Measurements from ENCODE around the gene NDRG4. TPM values are rescaled to one million over a fixed set of nuclear protein-coding genes. Genes with fewer than 3 reads are reported as not detected.

The NDRG4 gene
- total RNA-seq, 1 experiment from 2014 or later: 11.9 TPM

DNA sequence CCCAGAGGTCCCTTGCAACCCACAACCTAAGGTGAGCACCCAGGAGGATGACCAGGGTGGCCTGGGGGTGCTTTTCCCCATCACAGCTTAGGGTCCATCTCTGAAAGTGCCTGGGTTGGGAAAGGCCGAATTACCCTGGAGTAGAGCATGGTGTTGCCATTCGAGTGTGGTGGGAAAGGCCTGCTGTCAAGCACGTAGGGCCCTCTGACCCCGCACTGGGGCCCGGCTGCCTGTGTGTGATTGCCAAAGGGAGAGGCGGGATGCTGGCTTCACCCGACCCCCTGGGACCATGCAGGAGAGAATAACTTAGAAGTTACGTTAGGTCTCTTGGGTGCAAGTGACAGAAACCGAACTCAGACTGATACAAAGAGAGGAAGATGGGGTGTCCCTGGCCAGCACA, 27.7 kb upstream of the NDRG4 start:
- no peaks in the 10 kb centered on the region for H3K9me2 ChIP-seq (replicated peaks; ENCODE audit: insufficient read depth, low read length)
- no peak overlapping the region for H2AFZ ChIP-seq (ENCODE audit: low read length)
- H3K27me3 ChIP-seq (ENCODE audit: low read length): no peaks in the 10 kb centered on the region
- DNase-seq: no peak
- H3K4me1 ChIP-seq (ENCODE audit: low read length): no peaks in the 10 kb centered on the region
- H4K20me1 ChIP-seq (ENCODE audit: insufficient read depth, low read depth, low read length): no peaks in the 10 kb centered on the region
- H3K4me3 ChIP-seq (ENCODE audit: low read length): no peak overlapping the region
- no peaks in the 10 kb centered on the region for H3K79me2 ChIP-seq (ENCODE audit: low read length)
- no peak overlapping the region for H3K27ac ChIP-seq (ENCODE audit: low read length)
- no peaks in the 10 kb centered on the region for H3K36me3 ChIP-seq (ENCODE audit: insufficient read depth, low read length)
- H3K9me3 ChIP-seq (ENCODE audit: low read length): no peaks in the 10 kb centered on the region
- no peak overlapping the region for H3K4me2 ChIP-seq (ENCODE audit: low read depth, low read length, poor library complexity, severe bottlenecking)
- no peak overlapping the region for H3K9ac ChIP-seq (ENCODE audit: low read length)

DNA sequence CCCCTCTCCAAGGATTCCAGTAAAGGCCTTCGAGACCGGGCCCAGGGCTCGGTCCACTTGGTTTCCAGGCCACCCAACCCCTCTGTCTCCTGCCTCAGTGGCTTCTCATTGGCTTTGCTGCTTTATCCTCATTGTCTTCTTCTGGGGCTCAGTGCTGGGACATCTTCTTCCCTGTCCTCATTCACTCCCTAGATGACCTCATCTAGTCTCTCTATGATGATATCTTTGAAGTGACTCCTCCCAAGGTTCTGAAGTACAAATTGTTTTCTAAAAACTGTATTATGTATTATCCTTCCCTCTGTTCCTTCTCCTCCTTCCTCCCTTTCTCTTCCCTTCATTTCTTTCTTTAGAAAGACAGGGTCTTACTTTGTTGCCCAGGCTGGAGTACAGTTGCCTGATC, 27.1 kb upstream of the NDRG4 start:
- Histone ChIP-seq H3K27me3 (ENCODE audit: low read length) (no peaks in the 10 kb centered on the region), H3K4me3 (ENCODE audit: low read length) (no peak overlapping the region), H3K79me2 (ENCODE audit: low read length) (no peaks in the 10 kb centered on the region), H2AFZ (ENCODE audit: low read length) (no peak overlapping the region), H3K9me3 (ENCODE audit: low read length) (no peaks in the 10 kb centered on the region), H4K20me1 (ENCODE audit: insufficient read depth, low read depth, low read length) (no peaks in the 10 kb centered on the region), H3K9ac (ENCODE audit: low read length) (no peak overlapping the region), H3K9me2 (replicated peaks; ENCODE audit: insufficient read depth, low read length) (no peaks in the 10 kb centered on the region), H3K27ac (ENCODE audit: low read length) (no peak overlapping the region), H3K4me1 (ENCODE audit: low read length) (no peaks in the 10 kb centered on the region), H3K4me2 (ENCODE audit: low read depth, low read length, poor library complexity, severe bottlenecking) (no peak overlapping the region), H3K36me3 (ENCODE audit: insufficient read depth, low read length) (no peaks in the 10 kb centered on the region)
- no peak for DNase-seq

DNA sequence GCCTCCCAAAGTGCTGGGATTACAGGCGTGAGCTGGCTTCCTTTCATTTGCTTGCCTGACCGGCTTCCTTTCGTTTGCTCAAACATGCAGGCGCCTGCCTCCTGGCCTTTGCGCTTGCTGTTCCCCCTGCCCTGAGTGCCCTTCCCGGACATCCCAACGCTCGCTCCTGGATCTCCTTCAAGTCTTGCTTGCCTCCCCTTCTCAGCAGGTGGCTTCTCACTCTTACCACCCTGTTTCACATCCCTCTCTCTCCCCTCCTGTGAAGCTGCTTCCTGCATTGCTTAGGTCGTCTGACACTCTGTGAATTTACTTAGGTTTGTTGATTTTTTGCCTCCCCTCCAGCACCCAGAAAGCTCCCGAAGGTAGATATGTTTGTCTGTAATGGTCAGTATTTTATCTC, 25.6 kb upstream of the NDRG4 start:
- Histone ChIP-seq H3K4me2 (ENCODE audit: low read depth, low read length, poor library complexity, severe bottlenecking) (no peak overlapping the region), H3K4me1 (ENCODE audit: low read length) (no peaks in the 10 kb centered on the region), H3K27ac (ENCODE audit: low read length) (no peak overlapping the region), H4K20me1 (ENCODE audit: insufficient read depth, low read depth, low read length) (no peaks in the 10 kb centered on the region), H3K9me2 (replicated peaks; ENCODE audit: insufficient read depth, low read length) (no peaks in the 10 kb centered on the region), H3K9me3 (ENCODE audit: low read length) (no peaks in the 10 kb centered on the region), H3K36me3 (ENCODE audit: insufficient read depth, low read length) (no peaks in the 10 kb centered on the region), H2AFZ (ENCODE audit: low read length) (no peak overlapping the region), H3K79me2 (ENCODE audit: low read length) (no peaks in the 10 kb centered on the region), H3K27me3 (ENCODE audit: low read length) (no peaks in the 10 kb centered on the region), H3K9ac (ENCODE audit: low read length) (no peak overlapping the region), H3K4me3 (ENCODE audit: low read length) (no peak overlapping the region)
- DNase-seq: no peak

DNA sequence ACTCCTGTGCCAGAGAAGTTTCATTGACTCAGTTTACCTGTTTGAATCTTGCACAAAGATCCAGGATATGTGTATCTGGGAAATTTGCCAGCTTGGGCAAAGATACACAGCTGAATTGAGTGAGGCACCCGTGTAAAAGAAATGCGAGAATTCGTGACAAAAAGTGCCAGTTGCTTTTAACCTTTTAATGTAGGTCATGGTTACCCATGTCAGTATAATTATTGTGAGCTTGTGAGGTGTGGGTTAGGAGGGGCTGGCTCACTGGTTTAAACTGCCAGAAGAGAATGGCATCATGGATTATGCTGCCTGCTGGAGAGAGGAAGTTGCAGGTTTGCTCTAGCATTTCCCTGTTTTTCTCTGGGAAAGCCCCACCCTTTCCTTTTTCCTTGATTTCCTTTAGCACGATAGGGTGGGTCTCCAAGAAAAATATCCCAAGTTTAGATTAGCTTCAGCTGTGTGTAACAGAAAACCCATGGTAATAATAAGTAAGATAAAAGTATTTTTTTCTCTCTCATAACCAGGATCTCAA, 24.8 kb upstream of the NDRG4 start:
- H4K20me1 ChIP-seq (ENCODE audit: insufficient read depth, low read depth, low read length): no peaks in the 10 kb centered on the region
- H3K79me2 ChIP-seq (ENCODE audit: low read length): no peaks in the 10 kb centered on the region
- H3K4me1 ChIP-seq (ENCODE audit: low read length): no peaks in the 10 kb centered on the region
- no peaks in the 10 kb centered on the region for H3K9me2 ChIP-seq (replicated peaks; ENCODE audit: insufficient read depth, low read length)
- DNase-seq: no peak
- H3K36me3 ChIP-seq (ENCODE audit: insufficient read depth, low read length): no peaks in the 10 kb centered on the region
- H3K4me3 ChIP-seq (ENCODE audit: low read length): no peak overlapping the region
- no peak overlapping the region for H3K4me2 ChIP-seq (ENCODE audit: low read depth, low read length, poor library complexity, severe bottlenecking)
- no peaks in the 10 kb centered on the region for H3K9me3 ChIP-seq (ENCODE audit: low read length)
- H3K9ac ChIP-seq (ENCODE audit: low read length): no peak overlapping the region
- H3K27me3 ChIP-seq (ENCODE audit: low read length): no peaks in the 10 kb centered on the region
- no peak overlapping the region for H2AFZ ChIP-seq (ENCODE audit: low read length)
- H3K27ac ChIP-seq (ENCODE audit: low read length): no peak overlapping the region

DNA sequence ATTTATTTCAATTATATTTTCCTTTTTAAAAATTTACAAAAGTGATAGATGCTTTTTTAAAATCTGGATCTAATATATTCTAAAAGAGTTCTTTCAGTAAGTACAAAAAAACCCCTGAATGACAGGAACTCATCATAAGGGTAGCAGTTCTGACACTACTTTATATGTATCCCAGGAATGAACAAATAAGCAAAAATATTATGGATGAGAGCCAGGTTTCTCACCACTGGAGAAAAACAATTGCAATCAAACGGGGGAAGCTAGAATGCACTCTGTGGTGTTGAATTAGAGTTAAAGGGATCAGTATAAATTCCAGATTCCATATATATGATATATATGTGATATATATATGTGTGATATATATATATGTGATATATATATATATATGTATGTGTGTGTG, 23.2 kb upstream of the NDRG4 start:
- H3K27me3 ChIP-seq (ENCODE audit: low read length): no peaks in the 10 kb centered on the region
- no peaks in the 10 kb centered on the region for H4K20me1 ChIP-seq (ENCODE audit: insufficient read depth, low read depth, low read length)
- no peaks in the 10 kb centered on the region for H3K9me2 ChIP-seq (replicated peaks; ENCODE audit: insufficient read depth, low read length)
- H3K4me2 ChIP-seq (ENCODE audit: low read depth, low read length, poor library complexity, severe bottlenecking): no peak overlapping the region
- no peaks in the 10 kb centered on the region for H3K36me3 ChIP-seq (ENCODE audit: insufficient read depth, low read length)
- no peak overlapping the region for H3K9ac ChIP-seq (ENCODE audit: low read length)
- no peaks in the 10 kb centered on the region for H3K79me2 ChIP-seq (ENCODE audit: low read length)
- no peaks in the 10 kb centered on the region for H3K9me3 ChIP-seq (ENCODE audit: low read length)
- no peak overlapping the region for H3K27ac ChIP-seq (ENCODE audit: low read length)
- H3K4me3 ChIP-seq (ENCODE audit: low read length): no peak overlapping the region
- peaks cover 12% of the 10 kb centered on the region for H3K4me1 ChIP-seq (ENCODE audit: low read length)
- H2AFZ ChIP-seq (ENCODE audit: low read length): no peak overlapping the region
- DNase-seq: no peak

DNA sequence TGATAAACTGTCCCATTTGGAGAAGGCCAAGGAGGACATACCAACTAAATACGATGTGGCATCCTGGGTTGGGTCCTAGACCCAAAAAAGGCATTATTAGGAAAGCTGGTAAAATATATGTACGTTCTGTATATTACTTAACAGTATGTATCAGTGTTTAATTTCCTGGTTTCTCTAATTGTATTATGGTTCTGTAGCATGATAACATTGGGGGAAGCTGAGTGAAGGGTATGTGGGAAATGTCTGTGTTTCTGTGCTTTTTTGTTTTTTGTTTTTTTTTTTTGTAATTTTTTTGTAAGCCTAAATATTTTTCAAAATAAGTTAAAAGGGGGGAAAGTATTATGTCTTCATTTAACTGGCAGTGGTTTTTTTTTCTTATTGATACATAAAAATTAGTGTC, 21.5 kb upstream of the NDRG4 start:
- H3K79me2 ChIP-seq (ENCODE audit: low read length): no peaks in the 10 kb centered on the region
- no peak overlapping the region for H3K9ac ChIP-seq (ENCODE audit: low read length)
- H4K20me1 ChIP-seq (ENCODE audit: insufficient read depth, low read depth, low read length): no peaks in the 10 kb centered on the region
- H2AFZ ChIP-seq (ENCODE audit: low read length): no peak overlapping the region
- H3K36me3 ChIP-seq (ENCODE audit: insufficient read depth, low read length): no peaks in the 10 kb centered on the region
- peaks cover 12% of the 10 kb centered on the region for H3K4me1 ChIP-seq (ENCODE audit: low read length)
- no peak overlapping the region for H3K4me3 ChIP-seq (ENCODE audit: low read length)
- no peaks in the 10 kb centered on the region for H3K27me3 ChIP-seq (ENCODE audit: low read length)
- H3K9me3 ChIP-seq (ENCODE audit: low read length): no peaks in the 10 kb centered on the region
- no peak for DNase-seq
- no peak overlapping the region for H3K27ac ChIP-seq (ENCODE audit: low read length)
- H3K4me2 ChIP-seq (ENCODE audit: low read depth, low read length, poor library complexity, severe bottlenecking): no peak overlapping the region
- no peaks in the 10 kb centered on the region for H3K9me2 ChIP-seq (replicated peaks; ENCODE audit: insufficient read depth, low read length)

DNA sequence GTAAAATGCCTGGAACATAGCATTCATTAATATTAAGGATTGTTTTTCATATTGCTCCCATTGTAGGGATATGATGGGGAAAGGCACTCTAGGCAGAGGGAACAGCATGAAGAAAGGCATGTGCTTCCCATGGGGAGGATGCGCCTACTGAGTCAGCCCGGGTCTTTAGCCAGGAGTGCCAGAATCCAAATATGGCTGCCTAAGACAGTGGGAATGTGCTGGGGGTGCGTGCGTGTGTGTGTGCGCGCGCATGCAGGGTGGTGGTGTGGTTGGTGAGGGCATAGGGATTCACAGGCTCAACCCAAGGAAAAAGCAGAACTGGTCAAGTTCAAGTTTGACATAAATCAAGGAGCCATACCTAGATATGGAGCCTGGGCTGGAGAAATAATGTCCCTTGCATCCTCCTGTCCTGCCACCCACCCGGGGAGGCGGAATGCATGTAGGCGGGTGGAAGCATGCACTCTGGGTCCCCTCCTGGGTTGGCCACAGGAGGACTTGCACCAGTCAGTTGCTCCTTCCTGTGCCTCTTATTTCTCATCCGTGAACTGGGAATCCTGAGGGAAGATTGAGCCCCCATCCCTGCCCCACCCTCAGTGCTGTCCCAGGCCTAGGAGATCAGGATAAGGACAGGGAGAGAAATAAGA, 18.6 kb upstream of the NDRG4 start:
- no peak overlapping the region for H3K9ac ChIP-seq (ENCODE audit: low read length)
- H3K4me1 ChIP-seq (ENCODE audit: low read length): peaks cover 12% of the 10 kb centered on the region
- H2AFZ ChIP-seq (ENCODE audit: low read length): no peak overlapping the region
- no peak overlapping the region for H3K27ac ChIP-seq (ENCODE audit: low read length)
- no peaks in the 10 kb centered on the region for H3K27me3 ChIP-seq (ENCODE audit: low read length)
- no peaks in the 10 kb centered on the region for H3K36me3 ChIP-seq (ENCODE audit: insufficient read depth, low read length)
- no peak for DNase-seq
- no peaks in the 10 kb centered on the region for H4K20me1 ChIP-seq (ENCODE audit: insufficient read depth, low read depth, low read length)
- H3K9me2 ChIP-seq (replicated peaks; ENCODE audit: insufficient read depth, low read length): no peaks in the 10 kb centered on the region
- H3K4me3 ChIP-seq (ENCODE audit: low read length): no peak overlapping the region
- H3K79me2 ChIP-seq (ENCODE audit: low read length): no peaks in the 10 kb centered on the region
- H3K9me3 ChIP-seq (ENCODE audit: low read length): no peaks in the 10 kb centered on the region
- H3K4me2 ChIP-seq (ENCODE audit: low read depth, low read length, poor library complexity, severe bottlenecking): no peak overlapping the region

DNA sequence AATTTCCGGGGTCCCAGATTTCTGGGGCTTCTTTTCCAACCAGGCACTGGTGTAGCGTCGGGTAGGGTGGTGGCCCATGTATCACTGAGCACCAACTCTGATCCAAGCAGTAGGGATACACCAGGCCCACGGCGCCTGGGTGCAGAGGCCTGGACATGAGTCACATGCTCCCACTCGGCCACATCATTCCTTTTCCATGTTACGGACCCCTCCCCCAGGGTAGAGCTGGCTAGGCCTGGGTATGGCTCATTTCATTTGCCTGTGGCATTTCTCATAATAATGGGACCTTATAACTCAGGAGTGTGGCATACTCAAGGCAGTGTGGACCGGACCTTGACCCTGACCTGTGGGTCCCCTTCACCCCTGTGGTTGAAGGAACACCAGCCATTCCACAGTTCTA, 18.0 kb upstream of the NDRG4 start:
- Histone ChIP-seq H3K4me3 (ENCODE audit: low read length) (no peak overlapping the region), H3K9me2 (replicated peaks; ENCODE audit: insufficient read depth, low read length) (no peaks in the 10 kb centered on the region), H4K20me1 (ENCODE audit: insufficient read depth, low read depth, low read length) (no peaks in the 10 kb centered on the region), H3K4me1 (ENCODE audit: low read length) (peaks cover 12% of the 10 kb centered on the region), H3K79me2 (ENCODE audit: low read length) (no peaks in the 10 kb centered on the region), H2AFZ (ENCODE audit: low read length) (no peak overlapping the region), H3K9me3 (ENCODE audit: low read length) (no peaks in the 10 kb centered on the region), H3K27me3 (ENCODE audit: low read length) (no peaks in the 10 kb centered on the region), H3K27ac (ENCODE audit: low read length) (no peak overlapping the region), H3K9ac (ENCODE audit: low read length) (no peak overlapping the region), H3K4me2 (ENCODE audit: low read depth, low read length, poor library complexity, severe bottlenecking) (no peak overlapping the region), H3K36me3 (ENCODE audit: insufficient read depth, low read length) (no peaks in the 10 kb centered on the region)
- DNase-seq: no peak

All from Karpas-422 (cell line).